ENCODE measurements around the gene HMGCS2.
"Not testable (repeated sequence)": the region's sequence is repeated elsewhere in the genome, so short reads cannot be mapped to it uniquely, and the experiment has no call there.

HMGCS2 gene

GRCh38 chr1:119725626-119726025, 43.1 kb downstream of the HMGCS2 start:
- DNase-seq, result no peak

GRCh38 chr1:119724611-119725218, 44.0 kb downstream of the HMGCS2 start:
- no peak for DNase-seq

- no peak for DNase-seq
Observed at GRCh38 chr1:119721896-119722295, 46.8 kb downstream of the HMGCS2 start.

GRCh38 chr1:119720866-119721440, 47.8 kb downstream of the HMGCS2 start:
- DNase-seq, result no peak

GRCh38 chr1:119718972-119719371, 49.7 kb downstream of the HMGCS2 start:
- no peak for DNase-seq

GRCh38 chr1:119718409-119718808, 50.3 kb downstream of the HMGCS2 start:
- DNase-seq, result no peak

GRCh38 chr1:119715542-119715941, 53.2 kb downstream of the HMGCS2 start:
- DNase-seq, result no peak

GRCh38 chr1:119714583-119714982, 54.1 kb downstream of the HMGCS2 start:
- no peak for DNase-seq

GRCh38 chr1:119713749-119714456, 54.8 kb downstream of the HMGCS2 start:
- DNase-seq, result peak; percentile 50

GRCh38 chr1:119713039-119713748, 55.5 kb downstream of the HMGCS2 start:
- DNase-seq, result no peak

GRCh38 chr1:119712342-119713038, 56.2 kb downstream of the HMGCS2 start:
- DNase-seq, result peak; percentile 83

GRCh38 chr1:119711804-119712341, 56.8 kb downstream of the HMGCS2 start, which contains the start of gene PHGDH:
Gene PHGDH (plus strand): TSS chr1:119711934. CDS start chr1:119712023, 89 bp downstream.
- DNase-seq, result peak; percentile 79

- DNase-seq, result not testable (repeated sequence)
Observed at GRCh38 chr1:119711356-119711803, 57.3 kb downstream of the HMGCS2 start.

- not testable (repeated sequence) for DNase-seq
Observed at GRCh38 chr1:119706599-119706998, 62.1 kb downstream of the HMGCS2 start.

- no peak for DNase-seq
Observed at GRCh38 chr1:119703666-119704450, 64.8 kb downstream of the HMGCS2 start.

GRCh38 chr1:119702384-119702783, 66.3 kb downstream of the HMGCS2 start:
- DNase-seq, result no peak

GRCh38 chr1:119701659-119702058, 67.0 kb downstream of the HMGCS2 start:
- no peak for DNase-seq

GRCh38 chr1:119700326-119700725, 68.4 kb downstream of the HMGCS2 start:
- no peak for DNase-seq

Measured in NCI-H146 (cell line).